Panc1 (cell line): ENCODE results near the gene CEP78. TPM values are rescaled to one million over a fixed set of nuclear protein-coding genes. Genes with fewer than 3 reads are reported as not detected.

Experiments
- ATAC-seq: fragments of 200-7000 bp; cut with Tn5 transposase; 2 replicates; pipeline ENCODE4 v1.9.1; 2020; ENCODE audit warnings: mild to moderate bottlenecking, moderate library complexity
- BruUV-seq: library from RNA; stranded (reverse); fragments of 400-500 nt; replicated peaks from 2 replicates; lab custom pipeline; 2021; lab: Mats Ljungman, UMichigan
- CTCF ChIA-PET: fragments of 300-600 bp; sonication (Branson Sonifier 250); formaldehyde crosslinking; loops from one replicate; lab custom pipeline; 2022; ENCODE audit warnings: antibody characterized with exemption; lab: Charles Lee
- POLR2A ChIA-PET: fragments of 300-600 bp; sonication (Branson Sonifier 250); formaldehyde crosslinking; loops from one replicate; lab custom pipeline; 2022; ENCODE audit warnings: antibody characterized with exemption; lab: Charles Lee
- DNase-seq: peaks from one replicate; pipeline ENCODE4 v3.0.0-alpha.2; 2010; ENCODE audit warnings: low read depth, low spot score
- H3K27ac ChIP-seq: 2 replicates; pipeline ENCODE4 v1.5.1; 2011; ENCODE audit warnings: mild to moderate bottlenecking, low read length, inconsistent platforms
- H3K27me3 ChIP-seq: fragments of 200-500 bp; sonication (Bioruptor generic); 2 replicates; pipeline ENCODE4 v1.6.0; 2014; ENCODE audit warnings: low read length, inconsistent platforms; ENCODE audit not compliant: control insufficient read depth, insufficient read depth
- H3K36me3 ChIP-seq: fragments of 200-500 bp; sonication (Bioruptor generic); 2 replicates; pipeline ENCODE4 v1.5.1; 2014; ENCODE audit warnings: inconsistent platforms, mild to moderate bottlenecking, low read length, moderate library complexity; ENCODE audit not compliant: control insufficient read depth, insufficient read depth
- H3K4me1 ChIP-seq: 2 replicates; pipeline ENCODE4 v1.5.1; 2011; ENCODE audit warnings: inconsistent platforms, mild to moderate bottlenecking, low read length, moderate library complexity; ENCODE audit not compliant: control insufficient read depth, insufficient read depth
- H3K4me3 ChIP-seq, 2 experiments: 2 replicates each; pipeline ENCODE4 v1.5.1; 2011 to 2012; ENCODE audit warnings: low read depth in 2 of 2, low read length in 2 of 2, mild to moderate bottlenecking in 2 of 2, inconsistent platforms in 1 of 2, moderate library complexity in 1 of 2
- H3K9me3 ChIP-seq: fragments of 200-500 bp; sonication (Bioruptor generic); 2 replicates; pipeline ENCODE4 v1.5.1; 2014; ENCODE audit warnings: low read depth, mild to moderate bottlenecking, inconsistent platforms, low read length, moderate library complexity; ENCODE audit not compliant: control insufficient read depth, insufficient read depth
- CTCF ChIP-seq: fragments of 450-650 bp; IDR thresholded peaks from 2 replicates; pipeline ENCODE4 v1.5.1; 2017; ENCODE audit warnings: mild to moderate bottlenecking
- POLR2AphosphoS5 ChIP-seq: IDR thresholded peaks from 2 replicates; pipeline ENCODE4 v1.6.1; 2012; ENCODE audit warnings: mild to moderate bottlenecking, low read depth, low read length, moderate library complexity
- SIN3A ChIP-seq: IDR thresholded peaks from 2 replicates; pipeline ENCODE4 v1.6.1; 2012; ENCODE audit warnings: low read depth, mild to moderate bottlenecking, low read length, moderate library complexity, borderline replicate concordance; ENCODE audit not compliant: insufficient read depth
- TCF7L2 ChIP-seq: IDR thresholded peaks from 2 replicates; pipeline ENCODE4 v1.6.1; 2011; ENCODE audit warnings: mild to moderate bottlenecking, low read depth, low read length, inconsistent platforms
- in situ Hi-C: cut with HindIII; loops from 2 replicates; pipeline ENCODE4 v1.10.0; 2016; ENCODE audit warnings: low sequenced_read_pairs, low pct_unique_long_range_greater_than_20kb
- intact Hi-C: fragments of 100-400 bp; cut with micrococcal nuclease; formaldehyde crosslinking; loops from one replicate; pipeline ENCODE4 v1.10.0; 2022; ENCODE audit not compliant: unreplicated experiment
- total RNA-seq: library from RNA; stranded (reverse); gene quantifications from one replicate; pipeline ENCODE4 v1.2.1, GENCODE V29; 2021; ENCODE audit not compliant: unreplicated experiment
- TF ChIP-seq, protein P1 (sequence below), 2 experiments: IDR thresholded peaks; 2 replicates each; pipeline ENCODE4 v1.6.1; 2011 to 2012; ENCODE audit warnings: low read depth in 2 of 2, control low read depth in 1 of 2, low read length in 1 of 2, mild to moderate bottlenecking in 1 of 2, moderate library complexity in 1 of 2; ENCODE audit not compliant: insufficient read depth in 1 of 2

Gene CEP78
- total RNA-seq, 1 experiment from 2014 or later, result 25.2 TPM

DNA sequence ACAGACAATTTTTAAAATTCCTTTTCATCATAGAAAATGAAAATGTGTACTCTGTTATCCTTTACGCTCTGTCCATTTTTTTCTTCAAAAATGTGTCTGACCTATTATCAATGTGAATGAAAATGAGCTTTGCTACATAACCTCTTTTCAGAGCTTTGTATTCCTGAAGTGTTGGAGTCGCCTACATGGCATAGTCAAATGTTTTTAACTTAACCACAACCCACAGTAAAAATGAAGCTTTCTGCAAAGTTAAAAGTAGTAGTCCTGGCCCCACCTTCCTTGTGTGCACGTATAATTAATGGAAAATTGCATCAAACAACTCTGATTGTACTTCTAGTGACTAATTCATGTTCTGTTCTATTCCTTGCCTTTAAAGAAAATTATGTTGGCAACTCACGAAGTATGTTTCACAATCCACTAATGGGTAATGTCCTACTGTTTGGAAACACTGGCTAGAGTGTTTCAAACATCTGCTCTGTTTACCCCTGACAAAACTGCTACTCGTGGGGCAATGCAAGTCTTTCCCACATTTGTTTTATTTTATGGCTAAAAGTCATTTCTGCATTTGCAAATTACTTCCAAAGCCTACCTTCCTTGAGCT, 42.4 kb downstream of the CEP78 start:
- TF ChIP-seq TCF7L2, result no peak
- no peak for ATAC-seq
- Histone ChIP-seq H3K27me3 (no peaks in the 10 kb centered on the region), H3K9me3 (no peaks in the 10 kb centered on the region), H3K4me3 (no peak overlapping the region), H3K36me3 (no peaks in the 10 kb centered on the region), H3K27ac (no peak overlapping the region), H3K4me1 (no peaks in the 10 kb centered on the region)
- BruUV-seq, result no TSS peak
- POLR2A ChIA-PET, result no interaction called here
- no peak for DNase-seq
- in situ Hi-C loops, result no loop called here
- CTCF ChIA-PET, result no interaction called here
- intact Hi-C loops, result no loop called here

DNA sequence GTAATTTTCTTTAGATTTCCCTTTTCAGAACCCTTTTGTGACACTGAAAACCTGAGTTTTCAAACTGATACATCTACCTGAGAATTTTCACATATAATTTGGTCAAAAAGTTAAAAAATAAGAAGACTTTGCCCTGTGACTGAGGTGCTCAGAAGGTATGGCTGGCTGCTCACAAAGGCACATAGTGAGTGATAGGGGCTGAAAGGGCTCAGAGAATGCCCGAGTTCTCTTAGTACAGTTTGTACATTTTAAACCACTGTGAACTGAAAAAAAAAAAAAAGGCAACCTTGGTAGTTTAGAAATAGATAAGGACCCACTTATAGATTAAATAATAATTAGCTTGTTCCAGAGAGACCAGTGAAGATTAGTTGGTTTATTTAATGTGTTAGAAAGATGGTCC, 42.9 kb downstream of the CEP78 start:
- H3K36me3 ChIP-seq, result no peaks in the 10 kb centered on the region
- no peaks in the 10 kb centered on the region for H3K4me1 ChIP-seq
- H3K27me3 ChIP-seq, result no peaks in the 10 kb centered on the region
- DNase-seq (no peak), ATAC-seq (no peak)
- in situ Hi-C loops, result no loop called here
- TF ChIP-seq CTCF (no peak), TCF7L2 (no peak), SIN3A (no peak), POLR2AphosphoS5 (no peak)
- TF ChIP-seq, protein P1, sequence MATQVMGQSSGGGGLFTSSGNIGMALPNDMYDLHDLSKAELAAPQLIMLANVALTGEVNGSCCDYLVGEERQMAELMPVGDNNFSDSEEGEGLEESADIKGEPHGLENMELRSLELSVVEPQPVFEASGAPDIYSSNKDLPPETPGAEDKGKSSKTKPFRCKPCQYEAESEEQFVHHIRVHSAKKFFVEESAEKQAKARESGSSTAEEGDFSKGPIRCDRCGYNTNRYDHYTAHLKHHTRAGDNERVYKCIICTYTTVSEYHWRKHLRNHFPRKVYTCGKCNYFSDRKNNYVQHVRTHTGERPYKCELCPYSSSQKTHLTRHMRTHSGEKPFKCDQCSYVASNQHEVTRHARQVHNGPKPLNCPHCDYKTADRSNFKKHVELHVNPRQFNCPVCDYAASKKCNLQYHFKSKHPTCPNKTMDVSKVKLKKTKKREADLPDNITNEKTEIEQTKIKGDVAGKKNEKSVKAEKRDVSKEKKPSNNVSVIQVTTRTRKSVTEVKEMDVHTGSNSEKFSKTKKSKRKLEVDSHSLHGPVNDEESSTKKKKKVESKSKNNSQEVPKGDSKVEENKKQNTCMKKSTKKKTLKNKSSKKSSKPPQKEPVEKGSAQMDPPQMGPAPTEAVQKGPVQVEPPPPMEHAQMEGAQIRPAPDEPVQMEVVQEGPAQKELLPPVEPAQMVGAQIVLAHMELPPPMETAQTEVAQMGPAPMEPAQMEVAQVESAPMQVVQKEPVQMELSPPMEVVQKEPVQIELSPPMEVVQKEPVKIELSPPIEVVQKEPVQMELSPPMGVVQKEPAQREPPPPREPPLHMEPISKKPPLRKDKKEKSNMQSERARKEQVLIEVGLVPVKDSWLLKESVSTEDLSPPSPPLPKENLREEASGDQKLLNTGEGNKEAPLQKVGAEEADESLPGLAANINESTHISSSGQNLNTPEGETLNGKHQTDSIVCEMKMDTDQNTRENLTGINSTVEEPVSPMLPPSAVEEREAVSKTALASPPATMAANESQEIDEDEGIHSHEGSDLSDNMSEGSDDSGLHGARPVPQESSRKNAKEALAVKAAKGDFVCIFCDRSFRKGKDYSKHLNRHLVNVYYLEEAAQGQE (IDR thresholded peaks at IDR 0.05; ENCODE audit: insufficient read depth in 1 of 2, low read depth in 2 of 2, low read length in 1 of 2), result no peak
- H3K4me3 ChIP-seq, result no peak overlapping the region
- no peak overlapping the region for H3K27ac ChIP-seq
- intact Hi-C loops, result no loop called here
- ChIA-PET CTCF (no interaction called here), POLR2A (interaction anchor here (0.6 kb wide), 1 partner anchor 11 kb away, joined by 10 read pairs; no protein-coding TSS in a partner anchor)
- no peaks in the 10 kb centered on the region for H3K9me3 ChIP-seq
- BruUV-seq, result no TSS peak

DNA sequence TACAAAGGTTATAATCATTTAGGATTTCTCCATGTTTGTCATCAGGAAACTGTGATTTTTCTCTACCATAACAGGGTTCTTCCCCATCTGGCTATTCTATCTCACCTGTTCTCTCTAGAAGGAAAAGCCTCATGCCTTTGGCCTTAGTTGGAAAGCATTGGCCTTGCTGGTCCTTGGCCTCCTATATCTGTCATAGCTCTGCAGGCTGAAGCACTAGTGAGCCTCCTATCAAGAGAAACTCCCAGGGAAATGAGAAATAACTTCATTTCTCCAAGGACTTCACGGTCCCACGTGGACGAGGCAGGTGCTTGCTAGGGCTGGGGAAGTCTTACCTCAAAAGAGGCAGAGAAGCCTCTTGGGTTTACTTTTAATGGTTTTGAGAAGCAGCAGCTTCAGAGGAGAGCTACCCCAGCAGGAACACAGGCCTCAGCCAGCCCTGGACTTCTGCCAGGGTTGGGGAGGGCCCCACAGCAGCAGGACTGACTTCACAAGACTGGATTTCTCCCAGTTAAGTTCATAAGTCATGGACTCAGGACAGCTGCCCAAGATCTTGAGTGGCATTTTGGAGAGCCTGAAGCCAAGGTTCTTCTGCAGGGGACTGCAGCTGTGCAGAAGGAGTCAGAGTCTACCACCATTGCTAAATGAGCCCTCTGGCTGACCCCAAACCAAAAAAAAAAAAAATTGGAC, 45.2 kb downstream of the CEP78 start:
- no peaks in the 10 kb centered on the region for H3K27me3 ChIP-seq
- no peaks in the 10 kb centered on the region for H3K4me1 ChIP-seq
- intact Hi-C loops (no loop called here), in situ Hi-C loops (no loop called here)
- ChIA-PET CTCF (no interaction called here), POLR2A (no interaction called here)
- no peak overlapping the region for H3K27ac ChIP-seq
- TF ChIP-seq, protein P1 (IDR thresholded peaks at IDR 0.05; ENCODE audit: insufficient read depth in 1 of 2, low read depth in 2 of 2, low read length in 1 of 2), result no peak
- TF ChIP-seq CTCF (no peak), SIN3A (no peak), POLR2AphosphoS5 (no peak), TCF7L2 (no peak)
- no peak overlapping the region for H3K4me3 ChIP-seq
- BruUV-seq, result no TSS peak
- no peaks in the 10 kb centered on the region for H3K36me3 ChIP-seq
- DNase-seq (no peak), ATAC-seq (no peak)
- H3K9me3 ChIP-seq, result no peaks in the 10 kb centered on the region
